WERI-Rb-1 (cell line): ENCODE results near the gene RUVBL1.

Source experiments
- DNase-seq: peaks from one replicate; pipeline ENCODE4 v3.0.0-alpha.2; 2020
- H3K27ac ChIP-seq: fragments of 250-450 bp; sonication (Bioruptor Pico); 2 replicates; pipeline ENCODE4 v1.5.1; 2020; ENCODE audit warnings: mild to moderate bottlenecking, moderate library complexity
- H3K27me3 ChIP-seq: fragments of 250-450 bp; sonication (Bioruptor Pico); 2 replicates; pipeline ENCODE4 v1.5.1; 2021; ENCODE audit warnings: mild to moderate bottlenecking, low read depth, moderate library complexity; ENCODE audit not compliant: insufficient read depth, severe bottlenecking
- H3K36me3 ChIP-seq: fragments of 250-450 bp; sonication (Bioruptor Pico); 2 replicates; pipeline ENCODE4 v1.5.1; 2020; ENCODE audit warnings: mild to moderate bottlenecking, moderate library complexity
- H3K4me3 ChIP-seq: 2 replicates; pipeline ENCODE4 v1.5.1; 2011; ENCODE audit warnings: low read depth, mild to moderate bottlenecking, control low read depth, low read length
- H3K9me3 ChIP-seq: fragments of 250-450 bp; sonication (Bioruptor Pico); 2 replicates; pipeline ENCODE4 v1.5.1; 2021; ENCODE audit warnings: mild to moderate bottlenecking, moderate library complexity; ENCODE audit not compliant: severe bottlenecking
- TF ChIP-seq, protein P1 (sequence below): IDR thresholded peaks from 2 replicates; pipeline ENCODE4 v1.5.1; 2011; ENCODE audit warnings: low read depth, mild to moderate bottlenecking, control low read depth, inconsistent platforms, low read length

RUVBL1 gene

GRCh38 chr3:128051837-128052594 lies 71.6 kb downstream of the RUVBL1 start, which contains the start of gene SEC61A1:
Gene SEC61A1, plus strand, starts transcription at chr3:128052437. Its CDS starts 116 bp downstream, at chr3:128052553.
- H3K4me3 ChIP-seq: peak within 1 kb of the TSS; percentile 91
- H3K27me3 ChIP-seq: no peaks in the 10 kb centered on the region
- H3K9me3 ChIP-seq: no peaks in the 10 kb centered on the region
- DNase-seq: peak; percentile 95
- H3K36me3 ChIP-seq: peaks cover 47% of the 10 kb centered on the region
- TF ChIP-seq, protein P1, sequence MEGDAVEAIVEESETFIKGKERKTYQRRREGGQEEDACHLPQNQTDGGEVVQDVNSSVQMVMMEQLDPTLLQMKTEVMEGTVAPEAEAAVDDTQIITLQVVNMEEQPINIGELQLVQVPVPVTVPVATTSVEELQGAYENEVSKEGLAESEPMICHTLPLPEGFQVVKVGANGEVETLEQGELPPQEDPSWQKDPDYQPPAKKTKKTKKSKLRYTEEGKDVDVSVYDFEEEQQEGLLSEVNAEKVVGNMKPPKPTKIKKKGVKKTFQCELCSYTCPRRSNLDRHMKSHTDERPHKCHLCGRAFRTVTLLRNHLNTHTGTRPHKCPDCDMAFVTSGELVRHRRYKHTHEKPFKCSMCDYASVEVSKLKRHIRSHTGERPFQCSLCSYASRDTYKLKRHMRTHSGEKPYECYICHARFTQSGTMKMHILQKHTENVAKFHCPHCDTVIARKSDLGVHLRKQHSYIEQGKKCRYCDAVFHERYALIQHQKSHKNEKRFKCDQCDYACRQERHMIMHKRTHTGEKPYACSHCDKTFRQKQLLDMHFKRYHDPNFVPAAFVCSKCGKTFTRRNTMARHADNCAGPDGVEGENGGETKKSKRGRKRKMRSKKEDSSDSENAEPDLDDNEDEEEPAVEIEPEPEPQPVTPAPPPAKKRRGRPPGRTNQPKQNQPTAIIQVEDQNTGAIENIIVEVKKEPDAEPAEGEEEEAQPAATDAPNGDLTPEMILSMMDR: no peak
- peak within 1 kb of the TSS; percentile 92 for H3K27ac ChIP-seq

- H3K27ac ChIP-seq: peak overlapping the region; percentile 66
- H3K9me3 ChIP-seq: no peaks in the 10 kb centered on the region
- TF ChIP-seq, protein P1: no peak
- H3K27me3 ChIP-seq: no peaks in the 10 kb centered on the region
- DNase-seq: peak; percentile 22
- H3K36me3 ChIP-seq: peaks cover 41% of the 10 kb centered on the region
- H3K4me3 ChIP-seq: peak overlapping the region; percentile 91
Observed at GRCh38 chr3:128051459-128051836, 72.2 kb downstream of the RUVBL1 start.

DNA sequence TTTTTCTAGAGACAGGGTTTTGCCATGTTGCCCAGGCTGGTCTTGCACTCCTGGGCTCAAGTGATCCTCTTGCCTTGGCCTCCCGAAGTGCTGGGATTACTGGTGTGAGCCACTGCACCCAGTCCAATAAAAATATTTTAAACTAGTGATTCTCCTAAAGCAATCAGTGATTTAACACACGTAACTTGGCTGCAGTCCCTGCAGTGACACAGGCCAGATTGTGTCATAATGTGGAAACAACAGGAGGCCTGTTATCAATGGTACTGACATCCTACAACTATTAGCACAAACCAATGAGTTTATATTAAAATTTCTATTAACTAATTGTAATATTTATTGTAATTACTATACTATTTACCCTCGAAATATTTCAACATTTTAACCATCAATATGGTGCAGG lies 73.0 kb downstream of the RUVBL1 start:
- no peaks in the 10 kb centered on the region for H3K27me3 ChIP-seq
- no peak overlapping the region for H3K4me3 ChIP-seq
- H3K9me3 ChIP-seq: no peaks in the 10 kb centered on the region
- no peak overlapping the region for H3K27ac ChIP-seq
- peaks cover 33% of the 10 kb centered on the region for H3K36me3 ChIP-seq
- no peak for DNase-seq
- TF ChIP-seq, protein P1: no peak

GRCh38 chr3:128041344-128041743 lies 82.3 kb downstream of the RUVBL1 start:
- Histone ChIP-seq H3K27me3 (no peaks in the 10 kb centered on the region), H3K9me3 (no peaks in the 10 kb centered on the region), H3K27ac (no peak overlapping the region), H3K36me3 (no peaks in the 10 kb centered on the region), H3K4me3 (no peak overlapping the region)
- no peak for DNase-seq
- TF ChIP-seq, protein P1: no peak

DNA sequence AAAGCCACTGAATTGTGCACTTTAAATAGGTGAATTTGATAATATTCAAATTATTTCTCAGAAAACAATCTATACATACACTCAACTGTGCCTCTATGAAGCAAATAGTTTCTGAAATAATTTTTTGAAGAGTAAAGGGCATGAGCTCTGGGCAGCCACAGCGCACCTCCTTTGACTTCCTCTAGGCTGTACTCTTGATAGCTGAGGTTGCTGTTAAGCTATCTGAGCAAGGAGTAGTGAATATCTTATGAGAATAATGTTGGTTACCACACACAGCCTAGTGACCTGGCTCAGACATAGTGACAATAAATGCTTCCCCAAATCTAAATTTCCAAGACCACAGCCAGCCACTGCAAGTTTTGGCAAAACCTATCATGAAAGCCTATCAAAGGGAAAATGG lies 83.0 kb downstream of the RUVBL1 start:
- TF ChIP-seq, protein P1: no peak
- Histone ChIP-seq H3K9me3 (no peaks in the 10 kb centered on the region), H3K27ac (no peak overlapping the region), H3K27me3 (no peaks in the 10 kb centered on the region), H3K4me3 (no peak overlapping the region), H3K36me3 (no peaks in the 10 kb centered on the region)
- no peak for DNase-seq

GRCh38 chr3:128040041-128040440 lies 83.6 kb downstream of the RUVBL1 start:
- TF ChIP-seq, protein P1: no peak
- Histone ChIP-seq H3K36me3 (no peaks in the 10 kb centered on the region), H3K9me3 (no peaks in the 10 kb centered on the region), H3K27ac (no peak overlapping the region), H3K4me3 (no peak overlapping the region), H3K27me3 (no peaks in the 10 kb centered on the region)
- DNase-seq: no peak
